Subcutaneous abdominal adipose tissue (tissue), 5 donors: ENCODE data around the gene CLEC18A.

Experiments used
- H3K27ac ChIP-seq: one replicate; pipeline ENCODE4 v1.7.0; 2013; ENCODE audit warnings: low read depth, mild to moderate bottlenecking, inconsistent platforms, low read length, moderate library complexity
- H3K27me3 ChIP-seq, 5 donors: one replicate each; pipeline ENCODE4 v1.7.0; 2013; ENCODE audit warnings: low read length in 5 of 5, inconsistent platforms in 1 of 5; ENCODE audit not compliant: control insufficient read depth in 5 of 5, insufficient read depth in 4 of 5
- H3K36me3 ChIP-seq, 5 donors: one replicate each; pipeline ENCODE4 v1.7.0; 2013; ENCODE audit warnings: low read length in 5 of 5; ENCODE audit not compliant: control insufficient read depth in 5 of 5, insufficient read depth in 5 of 5
- H3K4me1 ChIP-seq, 5 donors: one replicate each; pipeline ENCODE4 v1.7.0; 2013; ENCODE audit warnings: low read length in 5 of 5, mild to moderate bottlenecking in 3 of 5, moderate library complexity in 1 of 5; ENCODE audit not compliant: control insufficient read depth in 5 of 5, insufficient read depth in 5 of 5
- H3K4me3 ChIP-seq, 5 donors: one replicate each; pipeline ENCODE4 v1.7.0; 2013; ENCODE audit warnings: low read length in 5 of 5, low read depth in 1 of 5
- H3K9ac ChIP-seq, 5 donors: one replicate each; pipeline ENCODE4 v1.7.0; 2013; ENCODE audit warnings: low read length in 5 of 5, mild to moderate bottlenecking in 4 of 5, moderate library complexity in 3 of 5
- H3K9me3 ChIP-seq, 5 donors: one replicate each; pipeline ENCODE4 v1.7.0; 2013; ENCODE audit warnings: low read length in 5 of 5; ENCODE audit not compliant: control insufficient read depth in 5 of 5
- donor health status: healthy.
- donor health status: healthy.
- donor health status: healthy.
- donor health status: healthy.
- donor health status: healthy.

Gene CLEC18A

GRCh38 chr16:69935278-69935711 is 15.8 kb upstream of the CLEC18A start:
- H3K4me3 ChIP-seq, result no peak overlapping the region
- H3K9me3 ChIP-seq, result no peaks in the 10 kb centered on the region
- no peak overlapping the region for H3K27ac ChIP-seq
- H3K4me1 ChIP-seq, result no peaks in the 10 kb centered on the region
- H3K9ac ChIP-seq, result no peak overlapping the region
- peaks cover 0 to 99% (median 96%) of the 10 kb centered on the region in 5 donors for H3K36me3 ChIP-seq
- no peaks in the 10 kb centered on the region for H3K27me3 ChIP-seq

- Histone ChIP-seq H3K27me3 (no peaks in the 10 kb centered on the region), H3K9ac (no peak overlapping the region), H3K4me1 (peaks cover 0 to 2% (median 0%) of the 10 kb centered on the region in 5 donors), H3K4me3 (no peak overlapping the region), H3K36me3 (peaks cover 0 to 99% (median 98%) of the 10 kb centered on the region in 5 donors), H3K27ac (no peak overlapping the region), H3K9me3 (no peaks in the 10 kb centered on the region)
Measured at GRCh38 chr16:69935740-69936139, 15.4 kb upstream of the CLEC18A start.

- no peak overlapping the region for H3K9ac ChIP-seq
- no peaks in the 10 kb centered on the region for H3K9me3 ChIP-seq
- peaks cover 0 to 7% (median 5%) of the 10 kb centered on the region in 5 donors for H3K4me1 ChIP-seq
- peaks cover 0 to 99% (median 93%) of the 10 kb centered on the region in 5 donors for H3K36me3 ChIP-seq
- H3K4me3 ChIP-seq, result no peak overlapping the region
- H3K27ac ChIP-seq, result no peak overlapping the region
- no peaks in the 10 kb centered on the region for H3K27me3 ChIP-seq
Measured at GRCh38 chr16:69936252-69936651, 14.9 kb upstream of the CLEC18A start.

DNA sequence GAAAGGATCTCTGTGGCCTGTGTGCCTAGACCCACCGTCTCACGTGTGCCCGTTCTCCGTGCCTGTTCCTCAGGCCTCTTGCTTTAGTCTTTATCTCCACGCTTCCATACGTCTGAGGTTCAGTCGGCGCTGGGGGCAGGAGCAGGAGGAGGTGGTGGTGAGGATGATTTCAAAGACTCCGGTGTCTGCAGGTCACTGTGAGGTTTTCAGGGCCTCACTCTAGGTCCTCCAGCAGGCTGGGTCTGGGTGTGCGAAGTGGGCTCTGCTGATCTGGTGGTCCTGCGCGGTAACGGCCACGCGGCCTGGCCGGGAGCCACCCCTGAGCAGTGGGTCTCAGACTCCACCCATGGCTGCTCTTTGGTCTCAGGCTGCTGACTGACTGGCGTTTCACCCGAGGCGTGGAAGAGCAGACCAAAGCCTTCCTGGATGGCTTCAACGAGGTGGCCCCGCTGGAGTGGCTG is 14.4 kb upstream of the CLEC18A start:
- H3K4me3 ChIP-seq, result no peak overlapping the region
- no peak overlapping the region for H3K9ac ChIP-seq
- H3K27me3 ChIP-seq, result no peaks in the 10 kb centered on the region
- peaks cover 0 to 98% (median 88%) of the 10 kb centered on the region in 5 donors for H3K36me3 ChIP-seq
- H3K9me3 ChIP-seq, result no peaks in the 10 kb centered on the region
- no peak overlapping the region for H3K27ac ChIP-seq
- peaks cover 0 to 12% (median 10%) of the 10 kb centered on the region in 5 donors for H3K4me1 ChIP-seq

GRCh38 chr16:69937465-69937951 is 13.6 kb upstream of the CLEC18A start:
- Histone ChIP-seq H3K4me1 (peaks cover 0 to 19% (median 17%) of the 10 kb centered on the region in 5 donors), H3K27ac (no peak overlapping the region), H3K4me3 (no peak overlapping the region), H3K27me3 (no peaks in the 10 kb centered on the region), H3K9me3 (no peaks in the 10 kb centered on the region), H3K36me3 (peaks cover 0 to 91% (median 82%) of the 10 kb centered on the region in 5 donors), H3K9ac (no peak overlapping the region)

DNA sequence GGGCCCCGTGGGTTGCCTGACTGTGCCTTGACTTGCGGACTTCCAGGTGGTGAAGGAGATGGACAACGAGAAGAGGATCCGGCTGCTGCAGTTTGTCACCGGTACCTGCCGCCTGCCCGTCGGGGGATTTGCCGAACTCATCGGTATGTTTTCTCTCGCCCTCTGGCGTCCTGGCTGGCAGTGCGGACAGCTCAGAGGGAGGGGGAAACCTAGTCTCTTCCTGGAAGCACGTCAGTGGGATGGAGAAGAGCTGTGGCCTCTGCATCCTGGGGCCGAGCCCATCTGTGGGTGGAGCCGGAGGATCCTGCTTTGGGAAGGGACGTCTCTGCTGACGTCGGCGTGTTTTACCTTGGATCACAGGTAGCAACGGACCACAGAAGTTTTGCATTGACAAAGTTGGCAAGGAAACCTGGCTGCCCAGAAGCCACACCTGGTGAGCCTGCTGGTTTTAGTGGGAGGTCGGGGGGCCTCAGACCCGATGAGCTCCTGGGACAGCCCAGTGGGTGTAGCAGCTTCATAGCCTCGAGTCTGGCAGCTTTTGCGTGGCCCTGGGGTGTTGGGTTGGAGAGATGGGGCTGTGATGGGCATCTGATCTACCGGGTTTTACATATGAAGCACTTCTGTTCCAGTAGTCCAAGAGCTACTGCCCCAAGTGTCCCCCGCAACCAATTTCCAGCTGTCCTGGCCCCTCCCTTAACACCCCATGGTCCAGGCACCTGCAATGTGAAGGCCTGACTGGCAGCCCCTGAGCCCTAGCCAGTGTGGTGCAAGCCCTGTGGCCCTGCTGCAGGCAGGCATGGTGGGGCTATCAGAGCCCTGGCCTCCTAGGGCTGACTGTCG is 11.9 kb upstream of the CLEC18A start:
- peaks cover 0 to 22% (median 20%) of the 10 kb centered on the region in 5 donors for H3K4me1 ChIP-seq
- no peak overlapping the region for H3K9ac ChIP-seq
- no peak overlapping the region for H3K27ac ChIP-seq
- H3K4me3 ChIP-seq, result no peak overlapping the region
- peaks cover 0 to 74% (median 65%) of the 10 kb centered on the region in 5 donors for H3K36me3 ChIP-seq
- no peaks in the 10 kb centered on the region for H3K9me3 ChIP-seq
- H3K27me3 ChIP-seq, result no peaks in the 10 kb centered on the region

GRCh38 chr16:69939821-69940585 is 11.1 kb upstream of the CLEC18A start:
- no peak overlapping the region for H3K4me3 ChIP-seq
- peaks cover 0 to 22% (median 20%) of the 10 kb centered on the region in 5 donors for H3K4me1 ChIP-seq
- no peak overlapping the region for H3K9ac ChIP-seq
- H3K9me3 ChIP-seq, result no peaks in the 10 kb centered on the region
- no peaks in the 10 kb centered on the region for H3K27me3 ChIP-seq
- peaks cover 0 to 66% (median 57%) of the 10 kb centered on the region in 5 donors for H3K36me3 ChIP-seq
- peak overlapping the region; percentile 87 for H3K27ac ChIP-seq

DNA sequence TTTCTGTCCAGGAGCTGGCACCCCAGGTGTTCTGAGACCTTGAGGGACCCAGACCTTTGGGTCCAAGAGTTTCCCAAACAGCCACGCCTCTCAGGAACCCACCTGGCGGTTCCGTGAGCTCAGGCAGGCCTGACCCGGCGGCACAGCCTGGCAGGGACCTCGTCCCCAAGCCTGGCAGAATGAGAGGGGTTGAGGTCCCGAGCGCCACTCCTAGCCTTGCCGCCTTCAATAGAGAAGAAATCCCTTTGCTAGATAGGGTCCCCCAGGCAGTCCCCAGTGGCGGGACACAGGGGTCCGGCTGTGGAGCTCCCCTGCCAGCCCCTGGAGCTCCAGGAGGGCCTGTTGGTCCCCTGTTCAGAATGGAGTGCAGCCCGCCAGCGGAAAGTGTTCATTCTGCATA is 10.5 kb upstream of the CLEC18A start:
- no peaks in the 10 kb centered on the region for H3K27me3 ChIP-seq
- H3K9ac ChIP-seq, result no peak overlapping the region
- H3K4me1 ChIP-seq, result peaks cover 0 to 22% (median 20%) of the 10 kb centered on the region in 5 donors
- no peaks in the 10 kb centered on the region for H3K9me3 ChIP-seq
- H3K27ac ChIP-seq, result peak overlapping the region; percentile 87
- H3K36me3 ChIP-seq, result peaks cover 0 to 59% (median 51%) of the 10 kb centered on the region in 5 donors
- H3K4me3 ChIP-seq, result no peak overlapping the region

DNA sequence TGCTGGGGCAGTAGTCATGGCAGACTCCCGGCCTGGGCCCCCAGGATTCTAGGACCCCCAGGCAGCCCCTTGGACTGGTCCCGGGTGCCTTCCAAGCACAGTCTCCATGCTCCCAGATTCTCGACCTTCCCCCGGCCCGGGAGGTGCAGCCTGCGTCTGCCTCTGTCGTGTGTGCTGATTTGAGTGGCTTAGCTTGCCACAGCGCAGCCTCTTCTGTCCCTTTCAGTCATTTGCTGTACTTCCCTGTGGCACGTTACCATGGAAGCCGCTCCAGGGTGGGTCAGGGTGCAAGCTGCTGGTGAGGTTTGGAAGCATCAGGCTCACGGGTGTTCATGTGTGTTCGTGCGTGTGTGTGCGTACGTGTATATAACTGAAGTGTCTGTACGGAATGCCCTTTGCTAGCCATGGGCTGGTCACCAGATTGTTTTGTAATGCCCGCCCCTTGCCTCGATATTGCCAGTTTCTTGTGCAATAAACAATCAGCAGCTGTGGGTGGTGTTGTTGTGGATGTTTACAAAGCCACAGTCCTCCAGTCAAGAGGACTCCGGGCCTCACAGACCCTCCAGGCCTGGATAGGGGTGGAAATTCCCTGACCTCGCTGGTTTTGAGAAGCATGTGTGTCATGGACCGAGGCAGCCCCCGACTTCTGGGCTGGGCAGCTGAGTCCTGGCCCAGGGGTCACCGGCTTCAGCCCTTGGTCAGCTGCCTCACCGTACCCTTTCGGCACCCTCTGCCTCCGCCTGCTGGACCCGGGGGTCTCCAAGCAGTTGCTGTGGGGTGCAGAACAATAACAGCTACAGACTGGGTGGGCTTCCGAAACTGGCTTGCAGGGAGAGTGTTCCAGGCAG is 9.7 kb upstream of the CLEC18A start:
- Histone ChIP-seq H3K36me3 (peaks cover 0 to 51% (median 43%) of the 10 kb centered on the region in 5 donors), H3K27ac (peak overlapping the region; percentile 87), H3K27me3 (no peaks in the 10 kb centered on the region), H3K4me3 (peak overlapping the region in 3 of 5 donors; percentile 1 to 46 (median 37)), H3K9me3 (no peaks in the 10 kb centered on the region), H3K9ac (peak overlapping the region in 1 of 5 donors; percentile 37), H3K4me1 (peaks cover 0 to 22% (median 20%) of the 10 kb centered on the region in 5 donors)
